GM13976 (cell line): ENCODE measurements around the gene GSDME.

Experiments used
- DNase-seq: peaks from one replicate; pipeline ENCODE4 v3.0.0; 2012; ENCODE audit warnings: low spot score
- in situ Hi-C: fragments of 300-500 bp; cut with MboI; formaldehyde crosslinking; loops from one replicate; pipeline ENCODE4 v1.12.0; 2022; ENCODE audit warnings: low sequenced_read_pairs, mixed read lengths, inconsistent platforms; ENCODE audit not compliant: unreplicated experiment
- TF ChIP-seq, protein P1 (sequence below): IDR thresholded peaks from 2 replicates; pipeline ENCODE4 v1.5.1; 2012; ENCODE audit warnings: borderline replicate concordance, mild to moderate bottlenecking; ENCODE audit not compliant: insufficient read depth; ENCODE audit errors: extremely low read depth, missing control alignments, control extremely low read depth

The GSDME gene

DNA sequence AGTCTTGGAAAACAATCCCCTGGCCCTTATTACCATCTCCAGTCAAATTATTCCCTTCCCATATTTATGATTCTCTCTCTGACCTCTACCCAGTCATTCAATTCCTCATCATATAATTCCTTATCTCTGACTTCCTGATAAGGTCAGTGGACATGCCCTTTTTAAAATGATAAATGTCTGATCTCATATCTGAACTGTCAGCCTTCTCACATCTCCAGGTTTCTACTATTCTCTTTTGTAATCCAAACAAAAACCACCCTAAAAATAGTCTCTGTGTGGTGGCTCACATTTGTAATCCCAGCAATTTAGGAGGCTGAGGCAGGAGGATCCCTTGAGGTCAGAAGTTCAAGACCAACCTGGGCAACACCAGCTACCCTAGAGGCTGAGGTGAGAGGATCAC lies 11.9 kb downstream of the GSDME start:
- in situ Hi-C loops = no loop called here
- DNase-seq = no peak
- TF ChIP-seq, protein P1, sequence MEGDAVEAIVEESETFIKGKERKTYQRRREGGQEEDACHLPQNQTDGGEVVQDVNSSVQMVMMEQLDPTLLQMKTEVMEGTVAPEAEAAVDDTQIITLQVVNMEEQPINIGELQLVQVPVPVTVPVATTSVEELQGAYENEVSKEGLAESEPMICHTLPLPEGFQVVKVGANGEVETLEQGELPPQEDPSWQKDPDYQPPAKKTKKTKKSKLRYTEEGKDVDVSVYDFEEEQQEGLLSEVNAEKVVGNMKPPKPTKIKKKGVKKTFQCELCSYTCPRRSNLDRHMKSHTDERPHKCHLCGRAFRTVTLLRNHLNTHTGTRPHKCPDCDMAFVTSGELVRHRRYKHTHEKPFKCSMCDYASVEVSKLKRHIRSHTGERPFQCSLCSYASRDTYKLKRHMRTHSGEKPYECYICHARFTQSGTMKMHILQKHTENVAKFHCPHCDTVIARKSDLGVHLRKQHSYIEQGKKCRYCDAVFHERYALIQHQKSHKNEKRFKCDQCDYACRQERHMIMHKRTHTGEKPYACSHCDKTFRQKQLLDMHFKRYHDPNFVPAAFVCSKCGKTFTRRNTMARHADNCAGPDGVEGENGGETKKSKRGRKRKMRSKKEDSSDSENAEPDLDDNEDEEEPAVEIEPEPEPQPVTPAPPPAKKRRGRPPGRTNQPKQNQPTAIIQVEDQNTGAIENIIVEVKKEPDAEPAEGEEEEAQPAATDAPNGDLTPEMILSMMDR = no peak

DNA sequence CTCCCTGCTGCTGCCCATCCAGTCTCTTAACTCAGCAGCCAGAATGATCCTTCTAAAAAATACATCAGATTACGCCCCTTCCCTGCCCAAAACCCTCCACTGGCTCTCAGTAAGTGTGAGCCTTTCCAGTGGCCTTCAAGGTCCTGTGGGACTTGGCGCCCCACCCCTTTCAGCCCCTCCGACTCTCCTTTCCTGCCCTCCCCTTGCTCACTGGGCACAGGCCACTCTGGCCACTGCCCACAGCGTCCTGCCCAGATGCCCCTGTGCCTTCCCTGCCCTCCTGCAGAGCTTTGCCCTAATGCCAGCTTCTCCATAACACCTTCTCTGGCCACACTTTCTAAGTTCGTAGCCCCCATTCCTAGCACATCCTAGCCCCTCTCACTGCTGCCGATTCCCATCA lies 13.8 kb downstream of the GSDME start:
- TF ChIP-seq, protein P1 = no peak
- in situ Hi-C loops = no loop called here
- DNase-seq = no peak

DNA sequence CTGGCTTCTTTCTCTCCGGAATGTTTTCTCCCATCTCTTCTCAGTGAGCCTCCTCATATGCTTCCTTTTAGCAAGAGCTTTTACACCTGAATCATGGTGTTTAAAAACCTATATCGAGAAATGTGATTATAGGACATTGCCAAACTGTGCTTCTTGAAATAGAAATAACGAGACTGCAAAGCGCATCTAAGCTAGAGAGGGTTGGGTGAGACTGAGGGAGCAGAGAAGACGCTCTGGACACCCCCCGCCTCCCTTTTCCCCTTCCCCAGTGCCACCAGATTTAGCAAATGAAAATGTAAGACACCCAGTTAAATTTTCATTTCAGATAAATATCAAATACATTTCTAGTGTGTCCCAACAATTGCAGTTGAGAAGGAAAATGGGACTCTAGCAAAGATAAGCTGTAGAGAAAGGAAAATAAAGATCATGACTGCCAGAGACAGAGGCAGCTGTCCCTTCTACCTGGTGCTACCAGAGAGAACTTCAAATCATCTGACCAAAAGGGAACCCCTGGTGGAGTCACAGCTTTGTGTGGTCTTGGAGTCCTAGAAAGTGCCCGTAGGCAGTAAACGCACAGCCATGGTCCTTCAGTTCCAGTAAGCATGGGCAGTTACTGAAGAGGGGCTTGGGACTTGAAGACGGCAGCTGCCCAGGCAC lies 14.6 kb downstream of the GSDME start:
- DNase-seq = no peak
- in situ Hi-C loops = no loop called here
- TF ChIP-seq, protein P1 = no peak

DNA sequence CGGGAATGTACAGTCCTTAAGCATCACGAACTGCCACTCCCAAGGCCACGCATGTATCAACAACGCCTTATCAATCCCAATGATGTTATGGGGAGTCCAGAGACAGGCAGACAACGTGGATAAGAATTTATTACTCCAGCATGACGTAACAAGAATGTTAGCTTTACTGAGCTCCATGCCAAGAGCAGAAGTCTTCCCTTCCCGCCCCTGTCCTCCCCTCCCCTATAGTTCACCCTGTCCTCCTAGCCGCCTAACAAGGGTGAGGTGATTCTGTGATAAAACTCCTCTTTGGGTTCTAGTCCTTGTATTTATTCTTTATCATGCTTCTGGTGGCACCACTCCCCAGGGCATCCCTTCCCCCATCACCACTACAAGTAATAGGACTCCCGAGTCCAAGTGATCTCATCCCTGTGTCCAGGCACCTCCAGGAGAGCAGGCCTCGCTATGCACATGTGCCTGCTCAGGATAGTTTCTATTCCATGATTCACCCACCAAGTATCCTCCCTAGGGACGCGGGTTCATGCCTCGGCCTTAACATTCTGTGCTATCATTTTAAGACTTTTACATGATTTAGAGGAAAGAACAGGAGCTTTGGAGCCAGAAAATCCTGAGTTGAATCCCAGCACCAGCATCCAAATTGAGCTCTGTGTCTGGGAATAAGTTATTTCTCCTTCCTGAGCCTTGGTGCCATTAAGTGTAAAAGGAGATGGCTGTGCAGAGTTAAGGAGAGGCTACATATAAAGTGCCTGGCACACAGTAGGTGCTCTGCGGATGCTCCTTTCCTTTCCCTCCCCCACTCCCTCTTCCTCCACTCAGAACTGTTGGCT lies 15.4 kb downstream of the GSDME start:
- in situ Hi-C loops = no loop called here
- DNase-seq = no peak
- TF ChIP-seq, protein P1 = no peak

DNA sequence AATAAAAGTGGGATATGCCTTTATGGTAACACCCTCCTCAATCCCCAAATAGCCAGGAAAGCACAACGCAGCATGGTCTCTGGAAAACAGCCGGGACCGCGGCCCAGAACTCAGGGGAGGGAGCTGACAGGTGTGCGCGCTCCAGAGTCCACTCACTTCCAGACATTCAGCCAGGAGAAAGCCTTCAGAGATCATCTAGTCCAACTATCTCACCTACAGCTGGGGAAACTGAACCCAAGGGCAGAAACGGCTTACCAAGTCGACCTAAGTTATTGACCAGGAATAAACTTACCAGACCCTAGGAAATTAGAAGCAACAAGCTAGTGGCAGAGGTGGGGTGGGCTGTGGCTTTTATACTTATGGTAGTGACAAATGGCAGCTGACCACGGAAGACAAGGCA lies 16.4 kb downstream of the GSDME start:
- in situ Hi-C loops = no loop called here
- TF ChIP-seq, protein P1 = no peak
- DNase-seq = no peak

DNA sequence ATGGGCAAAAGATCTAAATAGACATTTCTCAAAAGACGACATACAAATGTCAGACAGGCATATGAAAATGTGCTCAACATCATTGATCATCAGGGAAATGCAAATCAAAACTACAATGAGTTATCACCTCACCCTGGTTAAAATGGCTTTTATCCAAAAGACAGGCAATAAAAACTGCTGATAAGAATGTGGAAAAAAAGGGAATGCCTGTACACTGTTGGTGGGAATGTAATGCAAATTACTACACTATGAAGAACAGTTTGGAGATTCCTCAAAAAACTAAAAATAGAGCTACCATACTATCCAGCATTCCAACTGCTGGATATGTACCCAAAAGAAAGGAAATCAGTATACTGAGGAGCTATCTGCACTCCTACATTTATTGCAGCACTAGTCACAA lies 18.0 kb downstream of the GSDME start:
- no peak for DNase-seq
- TF ChIP-seq, protein P1 = no peak
- in situ Hi-C loops = no loop called here
